Subcutaneous abdominal adipose tissue (tissue), 5 donors: ENCODE measurements around the gene EPB41L2.

ENCODE experiments used
- H3K27ac ChIP-seq: one replicate; pipeline ENCODE4 v1.7.0; 2013; ENCODE audit warnings: low read depth, mild to moderate bottlenecking, inconsistent platforms, low read length, moderate library complexity
- H3K27me3 ChIP-seq, 5 donors: one replicate each; pipeline ENCODE4 v1.7.0; 2013; ENCODE audit warnings: low read length in 5 of 5, inconsistent platforms in 1 of 5; ENCODE audit not compliant: control insufficient read depth in 5 of 5, insufficient read depth in 4 of 5
- H3K36me3 ChIP-seq, 5 donors: one replicate each; pipeline ENCODE4 v1.7.0; 2013; ENCODE audit warnings: low read length in 5 of 5; ENCODE audit not compliant: control insufficient read depth in 5 of 5, insufficient read depth in 5 of 5
- H3K4me1 ChIP-seq, 5 donors: one replicate each; pipeline ENCODE4 v1.7.0; 2013; ENCODE audit warnings: low read length in 5 of 5, mild to moderate bottlenecking in 3 of 5, moderate library complexity in 1 of 5; ENCODE audit not compliant: control insufficient read depth in 5 of 5, insufficient read depth in 5 of 5
- H3K4me3 ChIP-seq, 5 donors: one replicate each; pipeline ENCODE4 v1.7.0; 2013; ENCODE audit warnings: low read length in 5 of 5, low read depth in 1 of 5
- H3K9ac ChIP-seq, 5 donors: one replicate each; pipeline ENCODE4 v1.7.0; 2013; ENCODE audit warnings: low read length in 5 of 5, mild to moderate bottlenecking in 4 of 5, moderate library complexity in 3 of 5
- H3K9me3 ChIP-seq, 5 donors: one replicate each; pipeline ENCODE4 v1.7.0; 2013; ENCODE audit warnings: low read length in 5 of 5; ENCODE audit not compliant: control insufficient read depth in 5 of 5
- donor health status: healthy.
- donor health status: healthy.
- donor health status: healthy.
- donor health status: healthy.
- donor health status: healthy.

Gene EPB41L2

GRCh38 chr6:130893277-130893676 is 169.8 kb downstream of the EPB41L2 start:
- no peak overlapping the region for H3K9ac ChIP-seq
- H3K4me3 ChIP-seq: no peak overlapping the region
- H3K27ac ChIP-seq: no peak overlapping the region
- H3K36me3 ChIP-seq: peaks cover 39 to 51% (median 40%) of the 10 kb centered on the region in 5 donors
- no peaks in the 10 kb centered on the region for H3K27me3 ChIP-seq
- no peaks in the 10 kb centered on the region for H3K9me3 ChIP-seq
- peaks cover 0 to 28% (median 8%) of the 10 kb centered on the region in 5 donors for H3K4me1 ChIP-seq

GRCh38 chr6:130890521-130890971 is 172.5 kb downstream of the EPB41L2 start:
- Histone ChIP-seq H3K27ac (no peak overlapping the region), H3K9ac (no peak overlapping the region), H3K27me3 (no peaks in the 10 kb centered on the region), H3K4me1 (peaks cover 0 to 29% (median 14%) of the 10 kb centered on the region in 5 donors), H3K4me3 (no peak overlapping the region), H3K36me3 (peaks cover 29 to 42% (median 33%) of the 10 kb centered on the region in 5 donors), H3K9me3 (no peaks in the 10 kb centered on the region)

- Histone ChIP-seq H3K36me3 (peaks cover 24 to 44% (median 27%) of the 10 kb centered on the region in 5 donors), H3K9me3 (no peaks in the 10 kb centered on the region), H3K4me3 (no peak overlapping the region), H3K27me3 (no peaks in the 10 kb centered on the region), H3K9ac (no peak overlapping the region), H3K4me1 (peaks cover 0 to 25% (median 12%) of the 10 kb centered on the region in 5 donors), H3K27ac (no peak overlapping the region)
Observed at GRCh38 chr6:130889423-130889822, 173.6 kb downstream of the EPB41L2 start.

GRCh38 chr6:130888246-130888645 is 174.8 kb downstream of the EPB41L2 start:
- no peaks in the 10 kb centered on the region for H3K27me3 ChIP-seq
- no peak overlapping the region for H3K4me3 ChIP-seq
- H3K36me3 ChIP-seq: peaks cover 18 to 40% (median 21%) of the 10 kb centered on the region in 5 donors
- peak overlapping the region; percentile 83 for H3K27ac ChIP-seq
- no peaks in the 10 kb centered on the region for H3K9me3 ChIP-seq
- H3K9ac ChIP-seq: peak overlapping the region in 2 of 5 donors; percentile 21 to 26
- H3K4me1 ChIP-seq: peaks cover 0 to 25% (median 12%) of the 10 kb centered on the region in 5 donors

- Histone ChIP-seq H3K27me3 (no peaks in the 10 kb centered on the region), H3K9ac (no peak overlapping the region), H3K4me3 (no peak overlapping the region), H3K9me3 (no peaks in the 10 kb centered on the region), H3K27ac (peak overlapping the region; percentile 83), H3K4me1 (peaks cover 0 to 25% (median 12%) of the 10 kb centered on the region in 5 donors), H3K36me3 (peaks cover 22 to 39% (median 24%) of the 10 kb centered on the region in 5 donors)
Observed at GRCh38 chr6:130886966-130887365, 176.1 kb downstream of the EPB41L2 start.

- H3K9me3 ChIP-seq: no peaks in the 10 kb centered on the region
- H3K9ac ChIP-seq: peak overlapping the region in 1 of 5 donors; percentile 3
- peaks cover 19 to 36% (median 24%) of the 10 kb centered on the region in 5 donors for H3K36me3 ChIP-seq
- peaks cover 0 to 18% (median 12%) of the 10 kb centered on the region in 5 donors for H3K4me1 ChIP-seq
- H3K27me3 ChIP-seq: no peaks in the 10 kb centered on the region
- H3K27ac ChIP-seq: no peak overlapping the region
- no peak overlapping the region for H3K4me3 ChIP-seq
Observed at GRCh38 chr6:130885392-130886192, 177.5 kb downstream of the EPB41L2 start.

GRCh38 chr6:130882370-130882769 is 180.7 kb downstream of the EPB41L2 start:
- peaks cover 19 to 36% (median 26%) of the 10 kb centered on the region in 5 donors for H3K36me3 ChIP-seq
- H3K9me3 ChIP-seq: no peaks in the 10 kb centered on the region
- H3K4me3 ChIP-seq: no peak overlapping the region
- no peaks in the 10 kb centered on the region for H3K27me3 ChIP-seq
- H3K4me1 ChIP-seq: peaks cover 0 to 7% (median 0%) of the 10 kb centered on the region in 5 donors
- no peak overlapping the region for H3K27ac ChIP-seq
- no peak overlapping the region for H3K9ac ChIP-seq

- Histone ChIP-seq H3K36me3 (peaks cover 25 to 44% (median 30%) of the 10 kb centered on the region in 5 donors), H3K27me3 (no peaks in the 10 kb centered on the region), H3K4me3 (no peak overlapping the region), H3K27ac (no peak overlapping the region), H3K9ac (no peak overlapping the region), H3K9me3 (no peaks in the 10 kb centered on the region), H3K4me1 (no peaks in the 10 kb centered on the region)
Observed at GRCh38 chr6:130879826-130880225, 183.2 kb downstream of the EPB41L2 start.

- Histone ChIP-seq H3K4me3 (no peak overlapping the region), H3K9ac (no peak overlapping the region), H3K27ac (no peak overlapping the region), H3K27me3 (no peaks in the 10 kb centered on the region), H3K36me3 (peaks cover 7 to 27% (median 19%) of the 10 kb centered on the region in 5 donors), H3K9me3 (no peaks in the 10 kb centered on the region), H3K4me1 (no peaks in the 10 kb centered on the region)
Observed at GRCh38 chr6:130873746-130874145, 189.3 kb downstream of the EPB41L2 start.
